WI38 (cell line): Measurements from ENCODE around the gene TMEM60.
A peak's percentile ranks its signal among the peaks of the same experiment; 100 is the strongest.

Experiments used
- H3K4me3 ChIP-seq: 2 replicates; pipeline ENCODE4 v1.5.1; 2011; ENCODE audit warnings: low read depth, mild to moderate bottlenecking, control low read depth, low read length
- TF ChIP-seq, protein P1 (sequence below): IDR thresholded peaks from 2 replicates; pipeline ENCODE4 v1.5.1; 2012; ENCODE audit warnings: low read depth, mild to moderate bottlenecking, control low read depth, low read length

TMEM60 gene

DNA sequence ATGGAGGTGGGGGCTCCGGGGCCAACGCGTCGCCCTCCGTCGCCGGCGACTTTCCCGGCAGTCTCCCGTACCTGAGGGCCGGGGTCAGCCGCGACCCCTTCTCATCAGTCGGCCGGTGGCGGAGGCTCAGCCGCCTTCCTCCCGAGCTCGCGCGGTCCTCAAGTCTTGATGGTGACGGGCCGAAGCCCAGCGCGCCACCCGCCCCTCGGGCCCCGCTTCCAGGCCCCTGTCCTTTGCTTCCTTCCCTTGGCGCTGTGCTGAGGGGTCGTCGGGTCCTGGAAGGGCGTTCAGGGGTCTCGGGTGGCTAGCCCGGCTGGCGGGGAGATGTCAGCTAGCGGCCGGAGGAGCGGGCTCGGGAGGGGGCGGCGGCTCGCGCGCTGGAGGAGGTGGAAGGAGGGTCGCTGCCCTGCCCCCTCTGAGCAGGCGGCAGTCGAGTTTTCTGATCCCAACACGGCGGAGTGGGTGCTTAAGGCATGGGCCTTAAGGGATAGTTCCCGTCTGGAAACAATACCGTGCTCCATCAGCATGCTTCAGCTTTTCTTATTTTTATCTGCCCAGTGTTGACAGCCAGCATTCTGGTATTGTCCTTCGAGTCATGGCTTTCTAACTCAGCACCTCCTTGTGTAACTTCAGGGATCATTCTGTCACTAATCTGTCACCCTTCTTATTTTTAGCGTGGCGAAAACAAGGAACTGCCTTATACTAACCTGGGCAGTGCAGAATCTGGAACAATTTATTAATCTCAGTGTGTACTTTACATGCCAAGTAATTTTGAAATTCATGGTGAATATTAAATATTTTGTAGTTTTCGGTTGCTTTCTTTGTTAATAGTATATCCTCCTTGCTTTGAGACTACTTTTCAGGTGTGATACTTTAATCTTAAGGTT lies 1.1 kb upstream of the TMEM60 start:
- peak overlapping the region; percentile 96 for H3K4me3 ChIP-seq
- TF ChIP-seq, protein P1, sequence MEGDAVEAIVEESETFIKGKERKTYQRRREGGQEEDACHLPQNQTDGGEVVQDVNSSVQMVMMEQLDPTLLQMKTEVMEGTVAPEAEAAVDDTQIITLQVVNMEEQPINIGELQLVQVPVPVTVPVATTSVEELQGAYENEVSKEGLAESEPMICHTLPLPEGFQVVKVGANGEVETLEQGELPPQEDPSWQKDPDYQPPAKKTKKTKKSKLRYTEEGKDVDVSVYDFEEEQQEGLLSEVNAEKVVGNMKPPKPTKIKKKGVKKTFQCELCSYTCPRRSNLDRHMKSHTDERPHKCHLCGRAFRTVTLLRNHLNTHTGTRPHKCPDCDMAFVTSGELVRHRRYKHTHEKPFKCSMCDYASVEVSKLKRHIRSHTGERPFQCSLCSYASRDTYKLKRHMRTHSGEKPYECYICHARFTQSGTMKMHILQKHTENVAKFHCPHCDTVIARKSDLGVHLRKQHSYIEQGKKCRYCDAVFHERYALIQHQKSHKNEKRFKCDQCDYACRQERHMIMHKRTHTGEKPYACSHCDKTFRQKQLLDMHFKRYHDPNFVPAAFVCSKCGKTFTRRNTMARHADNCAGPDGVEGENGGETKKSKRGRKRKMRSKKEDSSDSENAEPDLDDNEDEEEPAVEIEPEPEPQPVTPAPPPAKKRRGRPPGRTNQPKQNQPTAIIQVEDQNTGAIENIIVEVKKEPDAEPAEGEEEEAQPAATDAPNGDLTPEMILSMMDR: no peak; the same call in 1 of the 2 replicates

DNA sequence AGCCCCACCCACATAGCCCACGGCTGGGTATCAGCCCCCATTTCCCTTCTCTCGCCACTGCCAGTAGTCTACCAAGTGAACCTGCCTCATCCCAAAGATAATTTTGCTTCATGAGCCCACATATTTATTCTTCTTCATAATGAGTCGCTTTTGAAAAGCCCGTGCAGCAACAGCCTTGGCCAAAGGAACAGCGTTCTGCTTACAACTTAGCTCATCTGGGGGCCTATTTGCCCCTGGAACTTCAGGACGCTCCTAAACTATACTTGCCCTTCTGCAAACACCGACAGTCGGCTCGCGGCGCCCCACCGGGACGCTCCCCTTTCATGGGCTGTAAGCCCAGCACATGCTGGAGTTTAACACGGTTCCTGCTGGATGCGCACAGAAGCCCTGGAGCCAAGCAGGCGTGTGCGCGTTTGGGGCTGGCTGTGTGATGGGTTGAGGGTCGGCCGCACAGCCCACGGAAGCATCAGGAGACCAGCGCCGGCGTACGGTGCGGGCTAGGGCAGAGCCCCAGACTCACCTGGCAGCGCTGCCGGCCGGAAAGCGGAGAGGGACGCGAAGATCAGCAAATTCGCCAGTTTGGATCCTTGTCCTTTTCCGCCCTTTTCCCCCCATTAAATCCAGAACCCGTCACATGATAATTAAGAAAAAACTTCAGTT lies 370 bp downstream of the TMEM60 start:
- TF ChIP-seq, protein P1: no peak
- H3K4me3 ChIP-seq: peak overlapping the region; percentile 96

- TF ChIP-seq, protein P1: no peak
- H3K4me3 ChIP-seq: peak overlapping the region; percentile 96
Measured at GRCh38 chr7:77796960-77797359, 1.3 kb downstream of the TMEM60 start.

GRCh38 chr7:77796109-77796508 lies 2.1 kb downstream of the TMEM60 start:
- H3K4me3 ChIP-seq: no peak overlapping the region
- TF ChIP-seq, protein P1: no peak

DNA sequence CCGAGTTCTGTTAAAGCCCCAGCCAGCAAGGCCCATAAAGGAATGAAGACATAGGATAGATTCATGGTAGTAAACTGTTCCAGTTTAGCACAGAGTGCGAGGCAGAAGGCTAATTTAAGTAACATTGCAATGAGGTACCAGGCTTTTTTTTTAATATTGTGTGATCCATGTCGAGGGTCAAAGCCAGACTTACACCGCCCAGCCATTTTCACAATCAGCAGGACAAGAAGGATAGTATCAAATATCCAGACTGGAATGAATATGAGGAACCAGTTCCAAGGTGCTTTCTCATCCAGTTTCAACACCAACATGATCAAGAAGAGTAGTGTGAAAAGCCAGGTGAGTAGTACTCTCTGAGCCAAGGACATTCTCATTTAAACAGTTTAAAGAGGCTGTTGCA lies 4.2 kb downstream of the TMEM60 start:
- H3K4me3 ChIP-seq: no peak overlapping the region
- TF ChIP-seq, protein P1: no peak

DNA sequence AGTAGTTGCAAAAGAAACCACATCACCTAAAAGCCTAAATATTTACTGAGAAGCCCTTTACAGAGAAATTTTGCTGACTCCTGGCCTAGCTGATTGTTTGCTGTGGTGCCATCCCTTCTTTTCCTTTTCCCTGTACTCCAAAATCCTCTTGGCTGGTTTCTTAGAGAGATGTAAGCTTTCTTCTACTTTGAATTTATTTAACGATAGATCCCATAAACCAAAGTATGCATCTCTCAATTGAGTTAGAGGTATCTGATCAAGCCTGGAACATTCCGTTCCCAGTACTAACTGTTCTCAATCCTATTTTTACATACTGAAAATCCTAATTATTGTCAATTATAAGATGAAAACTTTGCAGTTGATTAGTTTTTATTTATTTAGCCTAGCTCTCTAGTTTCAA lies 6.3 kb downstream of the TMEM60 start:
- no peak overlapping the region for H3K4me3 ChIP-seq
- TF ChIP-seq, protein P1: no peak

DNA sequence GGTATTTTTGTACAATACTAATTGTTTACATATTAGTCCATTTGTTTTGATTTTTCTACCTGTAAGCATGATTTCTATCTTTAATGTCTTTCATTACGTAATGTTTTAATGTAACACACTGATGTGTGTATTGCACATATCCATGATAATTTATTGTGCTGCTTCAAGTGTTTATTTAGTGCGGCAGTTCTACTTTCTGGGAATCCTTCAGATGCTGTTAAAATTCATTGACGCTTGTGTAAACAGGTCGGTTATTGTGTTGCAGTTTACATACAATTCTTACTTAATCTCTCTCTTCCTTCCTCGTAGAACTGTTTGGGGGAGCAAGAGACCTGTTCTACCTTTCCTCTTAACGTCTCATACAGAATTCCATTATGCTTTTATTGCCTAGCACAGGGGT lies 6.9 kb downstream of the TMEM60 start:
- H3K4me3 ChIP-seq: no peak overlapping the region
- TF ChIP-seq, protein P1: no peak
